ENCODE measurements around the gene CDKN2C.

DNA sequence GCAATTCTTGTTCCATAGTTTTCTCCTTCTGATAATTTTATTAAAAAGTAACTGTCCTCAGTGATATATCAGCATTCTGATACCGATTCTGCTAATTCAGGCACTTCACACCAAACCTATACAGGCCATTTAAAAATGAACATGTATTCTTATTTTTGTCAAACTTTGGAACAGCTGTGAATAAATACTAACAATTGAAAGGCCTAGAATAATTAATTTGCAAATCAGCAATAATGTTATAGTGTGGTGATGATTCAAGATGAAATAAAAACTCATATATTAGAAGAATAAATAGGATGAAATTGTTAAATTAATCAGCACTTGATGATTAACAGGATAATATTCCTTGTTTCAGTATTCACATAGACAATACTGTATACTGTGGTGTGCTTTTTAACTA lies 9.9 kb downstream of the CDKN2C start:
- TF ChIP-seq, protein P1, sequence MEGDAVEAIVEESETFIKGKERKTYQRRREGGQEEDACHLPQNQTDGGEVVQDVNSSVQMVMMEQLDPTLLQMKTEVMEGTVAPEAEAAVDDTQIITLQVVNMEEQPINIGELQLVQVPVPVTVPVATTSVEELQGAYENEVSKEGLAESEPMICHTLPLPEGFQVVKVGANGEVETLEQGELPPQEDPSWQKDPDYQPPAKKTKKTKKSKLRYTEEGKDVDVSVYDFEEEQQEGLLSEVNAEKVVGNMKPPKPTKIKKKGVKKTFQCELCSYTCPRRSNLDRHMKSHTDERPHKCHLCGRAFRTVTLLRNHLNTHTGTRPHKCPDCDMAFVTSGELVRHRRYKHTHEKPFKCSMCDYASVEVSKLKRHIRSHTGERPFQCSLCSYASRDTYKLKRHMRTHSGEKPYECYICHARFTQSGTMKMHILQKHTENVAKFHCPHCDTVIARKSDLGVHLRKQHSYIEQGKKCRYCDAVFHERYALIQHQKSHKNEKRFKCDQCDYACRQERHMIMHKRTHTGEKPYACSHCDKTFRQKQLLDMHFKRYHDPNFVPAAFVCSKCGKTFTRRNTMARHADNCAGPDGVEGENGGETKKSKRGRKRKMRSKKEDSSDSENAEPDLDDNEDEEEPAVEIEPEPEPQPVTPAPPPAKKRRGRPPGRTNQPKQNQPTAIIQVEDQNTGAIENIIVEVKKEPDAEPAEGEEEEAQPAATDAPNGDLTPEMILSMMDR (IDR thresholded peaks at IDR 0.05; ENCODE audit: extremely low read depth in 1 of 2, insufficient read depth in 1 of 2, low read depth in 1 of 2, low read length in 2 of 2), result no peak
- no peak for TF ChIP-seq POLR2AphosphoS5 (IDR thresholded peaks at IDR 0.05; ENCODE audit: insufficient read depth, low read depth, low read length)
